Gastrocnemius medialis (tissue), 4 donors: Measurements from ENCODE around the gene HLX.

Experiments
- POLR2A ChIP-seq, 2 donors: fragments of 450-650 bp; IDR thresholded peaks; one replicate each; pipeline ENCODE4 v1.6.1; 2017; ENCODE audit warnings: antibody characterized with exemption in 2 of 2, mild to moderate bottlenecking in 2 of 2, moderate library complexity in 2 of 2
- TF ChIP-seq, protein P1 (sequence below), 5 experiments: fragments of 450-650 bp in 3 of 5; fragments of 200-600 bp in 2 of 5; sonication (generic) in 2 of 5; IDR thresholded peaks in 4 of 5; conservative IDR thresholded peaks in 1 of 5; 1 replicate in 4 of 5; 2 replicates in 1 of 5; pipeline ENCODE4 v1.5.1; 2016 to 2019; ENCODE audit warnings: antibody characterized with exemption in 5 of 5, mild to moderate bottlenecking in 3 of 5, moderate library complexity in 3 of 5

GRCh38 chr1:220893701-220894024 lies 14.4 kb downstream of the HLX start:
- TF ChIP-seq, protein P1, sequence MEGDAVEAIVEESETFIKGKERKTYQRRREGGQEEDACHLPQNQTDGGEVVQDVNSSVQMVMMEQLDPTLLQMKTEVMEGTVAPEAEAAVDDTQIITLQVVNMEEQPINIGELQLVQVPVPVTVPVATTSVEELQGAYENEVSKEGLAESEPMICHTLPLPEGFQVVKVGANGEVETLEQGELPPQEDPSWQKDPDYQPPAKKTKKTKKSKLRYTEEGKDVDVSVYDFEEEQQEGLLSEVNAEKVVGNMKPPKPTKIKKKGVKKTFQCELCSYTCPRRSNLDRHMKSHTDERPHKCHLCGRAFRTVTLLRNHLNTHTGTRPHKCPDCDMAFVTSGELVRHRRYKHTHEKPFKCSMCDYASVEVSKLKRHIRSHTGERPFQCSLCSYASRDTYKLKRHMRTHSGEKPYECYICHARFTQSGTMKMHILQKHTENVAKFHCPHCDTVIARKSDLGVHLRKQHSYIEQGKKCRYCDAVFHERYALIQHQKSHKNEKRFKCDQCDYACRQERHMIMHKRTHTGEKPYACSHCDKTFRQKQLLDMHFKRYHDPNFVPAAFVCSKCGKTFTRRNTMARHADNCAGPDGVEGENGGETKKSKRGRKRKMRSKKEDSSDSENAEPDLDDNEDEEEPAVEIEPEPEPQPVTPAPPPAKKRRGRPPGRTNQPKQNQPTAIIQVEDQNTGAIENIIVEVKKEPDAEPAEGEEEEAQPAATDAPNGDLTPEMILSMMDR (IDR thresholded peaks at IDR 0.05 in 4 of 5, conservative IDR thresholded peaks at IDR 0.05 in 1 of 5): no peak
- no peak for TF ChIP-seq POLR2A (IDR thresholded peaks at IDR 0.05)
